CD4-positive, alpha-beta T cell treated with Interleukin-4 for 4 hours (primary cell): ENCODE data around the gene HSH2D.

Experiments used
- DNase-seq: peaks from one replicate; pipeline ENCODE4 v3.0.0-alpha.2; 2020

Gene HSH2D

GRCh38 chr19:16121141-16121540 is 22.3 kb upstream of the HSH2D start:
- no peak for DNase-seq

GRCh38 chr19:16121967-16122366 is 21.5 kb upstream of the HSH2D start:
- no peak for DNase-seq

GRCh38 chr19:16124953-16125352 is 18.5 kb upstream of the HSH2D start:
- no peak for DNase-seq

GRCh38 chr19:16125737-16126495 is 17.6 kb upstream of the HSH2D start:
- DNase-seq, result no peak

- no peak for DNase-seq
Measured at GRCh38 chr19:16127080-16127479, 16.4 kb upstream of the HSH2D start.

GRCh38 chr19:16127776-16128371 is 15.6 kb upstream of the HSH2D start:
- DNase-seq, result no peak

- no peak for DNase-seq
Measured at GRCh38 chr19:16131648-16132047, 11.8 kb upstream of the HSH2D start.

- no peak for DNase-seq
Measured at GRCh38 chr19:16133818-16134217, 9.7 kb upstream of the HSH2D start.

- no peak for DNase-seq
Measured at GRCh38 chr19:16134510-16134909, 9.0 kb upstream of the HSH2D start.

GRCh38 chr19:16135430-16136127 is 7.9 kb upstream of the HSH2D start:
- DNase-seq, result no peak

GRCh38 chr19:16136185-16136999 is 7.1 kb upstream of the HSH2D start:
- no peak for DNase-seq

GRCh38 chr19:16139752-16140151 is 3.7 kb upstream of the HSH2D start:
- DNase-seq, result no peak

GRCh38 chr19:16141043-16141442 is 2.4 kb upstream of the HSH2D start:
- DNase-seq, result no peak

- DNase-seq, result no peak
Measured at GRCh38 chr19:16142032-16142580, 1.4 kb upstream of the HSH2D start.

GRCh38 chr19:16144216-16144581 is 714 bp downstream of the HSH2D start:
- DNase-seq, result no peak

- no peak for DNase-seq
Measured at GRCh38 chr19:16146112-16146511, 2.6 kb downstream of the HSH2D start.

- no peak for DNase-seq
Measured at GRCh38 chr19:16148443-16149229, 5.2 kb downstream of the HSH2D start.

GRCh38 chr19:16153582-16154336 is 10.3 kb downstream of the HSH2D start:
- no peak for DNase-seq

GRCh38 chr19:16154557-16154956 is 11.1 kb downstream of the HSH2D start:
- no peak for DNase-seq

- no peak for DNase-seq
Measured at GRCh38 chr19:16155128-16155527, 11.6 kb downstream of the HSH2D start.

- no peak for DNase-seq
Measured at GRCh38 chr19:16156904-16157303, 13.4 kb downstream of the HSH2D start.
